Heart left ventricle (tissue), 16 donors: ENCODE results near the gene ANKRD28. TPM values are rescaled to one million over a fixed set of nuclear protein-coding genes. Genes with fewer than 3 reads are reported as not detected.
A peak's percentile ranks its signal among the peaks of the same experiment; 100 is the strongest.

Experiments
- ATAC-seq, 4 donors: fragments of 200-7000 bp; cut with Tn5 transposase; one replicate each; pipeline ENCODE4 v1.9.1; 2020 to 2022; ENCODE audit warnings: moderate library complexity in 4 of 4, mild to moderate bottlenecking in 3 of 4, moderate number of reproducible peaks in 1 of 4
- DNase-seq, 5 donors: peaks; one replicate each; pipeline ENCODE4 v3.0.0-alpha.2; 2020
- H3K27ac ChIP-seq, 12 donors: fragments of 200-600 bp; sonication (generic) in 4 of 12; one replicate each; pipeline versions ENCODE4 v1.5.0 to v1.8.0; 2016 to 2022; ENCODE audit warnings: mild to moderate bottlenecking in 2 of 12
- H3K27me3 ChIP-seq, 9 donors: fragments of 200-600 bp; sonication (generic) in 2 of 9; one replicate each; pipeline versions ENCODE4 v1.5.1 to v1.8.0; 2016 to 2022; ENCODE audit warnings: mild to moderate bottlenecking in 3 of 9
- H3K36me3 ChIP-seq, 9 donors: fragments of 200-600 bp; sonication (generic) in 2 of 9; one replicate each; pipeline versions ENCODE4 v1.5.0 to v1.8.0; 2018 to 2022; ENCODE audit warnings: mild to moderate bottlenecking in 2 of 9
- H3K4me1 ChIP-seq, 12 donors: fragments of 200-600 bp; sonication (generic) in 4 of 12; one replicate each; pipeline versions ENCODE4 v1.5.0 to v1.8.0; 2016 to 2022; ENCODE audit warnings: mild to moderate bottlenecking in 3 of 12
- H3K4me3 ChIP-seq, 12 donors: fragments of 200-600 bp; sonication (generic) in 4 of 12; one replicate each; pipeline versions ENCODE4 v1.5.0 to v1.8.0; 2017 to 2022; ENCODE audit warnings: mild to moderate bottlenecking in 9 of 12, moderate library complexity in 4 of 12
- H3K9me3 ChIP-seq, 12 donors: fragments of 200-600 bp; sonication (generic) in 4 of 12; one replicate each; pipeline versions ENCODE4 v1.5.0 to v1.8.0; 2016 to 2022; ENCODE audit warnings: mild to moderate bottlenecking in 1 of 12
- CTCF ChIP-seq, 12 donors: fragments of 200-600 bp; sonication (generic) in 4 of 12; IDR thresholded peaks; one replicate each; pipeline versions ENCODE4 v1.5.0 to v1.8.0; 2018 to 2022; ENCODE audit warnings: antibody characterized with exemption in 12 of 12, mild to moderate bottlenecking in 5 of 12
- POLR2A ChIP-seq, 2 donors: fragments of 450-650 bp; IDR thresholded peaks; one replicate each; pipeline ENCODE4 v1.6.1; 2017; ENCODE audit warnings: antibody characterized with exemption in 2 of 2, mild to moderate bottlenecking in 2 of 2, moderate library complexity in 2 of 2
- WGBS, 4 donors: extraction: QIAGEN DNeasy Blood & Tissue Kit in 2 of 4; methylation state at CpG; one replicate each; pipeline versions ENCODE4 v1.1.5 to v1.1.7; 2013 to 2018; 5-methylcytosine and 5-hydroxymethylcytosine counted together
- intact Hi-C, 10 donors: fragments of 100-400 bp; cut with DNase I; formaldehyde crosslinking; loops; one replicate each; pipeline versions ENCODE4 v1.11.1 to v1.14.2; 2022
- polyA plus RNA-seq, 2 donors: library from polyadenylated mRNA; stranded (reverse); fragments of 200-250 nt; gene quantifications; one replicate each; pipeline ENCODE4 v1.2.3, GENCODE V29; 2013
- total RNA-seq, 9 donors: library from RNA; depleted of rRNA in 2 of 9; stranded (reverse); fragments of >200 nt in 2 of 9; fragmentation: NEBNext Ultra II Directional in 3 of 9; extraction: Animal tissue kit (Norgen Biotek cat#: 25700) in 3 of 9; gene quantifications; one replicate each; pipeline versions ENCODE4 v1.1.0 to v1.2.4, GENCODE V29; 2016 to 2023
- donor health status: ischemic (EF 13 %, LVEDD 7.1; RV severe dilation, severe dysfunction).
- donor health status: healthy with polysubstance abuse.
- donor health status: DM: no; HTN: yes; CAD: no.
- donor health status: DM: no; HTN: no; CAD: no.
- donor health status: ischemic (EF 25% LVEDD 6.9; RV normal size, moderate dysfunction).
- donor health status: ischemic (EF 25% LVEDD 5.7; RV mildly dilated, moderate dysfunction).
- donor health status: healthy.
- donor health status: DM: yes; HTN: yes; CAD: no.
- donor health status: ischemic (EF 35%, LVEDD 5.7; RV mildly dilated, moderate dysfunction).
- donor health status: nonischemic (EF 11% LVEDD 7.7; RV severe dilation, severe dysfunction).
- donor health status: DM: yes; HTN: yes; CAD: no.
- donor health status: PGD.
- donor health status: ischemic (EF 29% LVEDD 5.4; RV normal size, mild dysfunction).
- donor health status: nonischemic (EF 23%, LVEDD 6.1; RV moderate dilation, normal function).

The ANKRD28 gene
- total and polyA plus RNA-seq, 11 donors, result 4.9 to 32.1 (median 24.3) TPM

GRCh38 chr3:15810702-15811101 is 12.9 kb upstream of the ANKRD28 start:
- no peak overlapping the region for H3K4me3 ChIP-seq
- H3K9me3 ChIP-seq, result no peaks in the 10 kb centered on the region
- no peaks in the 10 kb centered on the region for H3K27me3 ChIP-seq
- TF ChIP-seq CTCF (IDR thresholded peaks at IDR 0.05) (no peak), POLR2A (IDR thresholded peaks at IDR 0.05) (no peak)
- peaks cover 0 to 25% (median 6%) of the 10 kb centered on the region in 12 donors for H3K4me1 ChIP-seq
- DNase-seq (no peak), ATAC-seq (no peak)
- peak overlapping the region in 1 of 12 donors; percentile 32 for H3K27ac ChIP-seq
- intact Hi-C loops, result loop anchor here in 9 of 10 donors (1.0 to 10.0 kb wide), 7 partner anchors 178 to 744 kb away; no protein-coding TSS in a partner anchor
- no peaks in the 10 kb centered on the region for H3K36me3 ChIP-seq

GRCh38 chr3:15809313-15809712 is 11.5 kb upstream of the ANKRD28 start:
- TF ChIP-seq POLR2A (IDR thresholded peaks at IDR 0.05), result no peak
- no peak for TF ChIP-seq CTCF (IDR thresholded peaks at IDR 0.05)
- 32 to 55% (median 38%) methylated on average over 2 of the region's 2 CpGs for WGBS, 4 donors
- ATAC-seq (no peak), DNase-seq (no peak)
- Histone ChIP-seq H3K27ac (no peak overlapping the region), H3K9me3 (no peaks in the 10 kb centered on the region), H3K36me3 (no peaks in the 10 kb centered on the region), H3K4me1 (peaks cover 0 to 28% (median 13%) of the 10 kb centered on the region in 12 donors), H3K4me3 (no peak overlapping the region), H3K27me3 (no peaks in the 10 kb centered on the region)
- intact Hi-C loops, result loop anchor here in 2 of 10 donors (2.0 to 5.0 kb wide), 2 partner anchors 177 to 179 kb away; no protein-coding TSS in a partner anchor

GRCh38 chr3:15808679-15809310 is 11.0 kb upstream of the ANKRD28 start:
- ATAC-seq, result no peak
- no peaks in the 10 kb centered on the region for H3K36me3 ChIP-seq
- DNase-seq, result no peak
- intact Hi-C loops, result loop anchor here in 2 of 10 donors (2.0 to 5.0 kb wide), 2 partner anchors 176 to 178 kb away; no protein-coding TSS in a partner anchor
- no peaks in the 10 kb centered on the region for H3K9me3 ChIP-seq
- no peaks in the 10 kb centered on the region for H3K27me3 ChIP-seq
- 95 to 98% (median 98%) methylated on average over 2 of the region's 2 CpGs for WGBS, 4 donors
- H3K4me3 ChIP-seq, result no peak overlapping the region
- peaks cover 0 to 28% (median 13%) of the 10 kb centered on the region in 12 donors for H3K4me1 ChIP-seq
- no peak overlapping the region for H3K27ac ChIP-seq
- no peak for TF ChIP-seq CTCF (IDR thresholded peaks at IDR 0.05)
- TF ChIP-seq POLR2A (IDR thresholded peaks at IDR 0.05), result no peak

- H3K9me3 ChIP-seq, result no peaks in the 10 kb centered on the region
- intact Hi-C loops, result loop anchor here in 1 of 10 donors (5.0 kb wide), 1 partner anchor 174 kb away; no protein-coding TSS in a partner anchor
- peak overlapping the region in 2 of 12 donors; percentile 13 to 56 for H3K27ac ChIP-seq
- H3K27me3 ChIP-seq, result no peaks in the 10 kb centered on the region
- H3K4me1 ChIP-seq, result peaks cover 0 to 44% (median 13%) of the 10 kb centered on the region in 12 donors
- WGBS, 4 donors, result 66 to 74% (median 68%) methylated on average over 7 of the region's 7 CpGs
- ATAC-seq, result peak in 3 of 4 donors; percentile 34 to 37 (median 36)
- no peaks in the 10 kb centered on the region for H3K36me3 ChIP-seq
- DNase-seq, result no peak
- TF ChIP-seq CTCF (IDR thresholded peaks at IDR 0.05), result no peak
- TF ChIP-seq POLR2A (IDR thresholded peaks at IDR 0.05), result no peak
- peak overlapping the region in 1 of 12 donors; percentile 2 for H3K4me3 ChIP-seq
Measured at GRCh38 chr3:15805756-15806266, 8.0 kb upstream of the ANKRD28 start.
